RWPE1 (cell line): ENCODE data around the gene INO80E.
A peak's percentile ranks its signal among the peaks of the same experiment; 100 is the strongest.

Source experiments
- CTCF ChIA-PET: fragments of 350-600 bp; sonication (Branson Sonifier 250); formaldehyde crosslinking; extraction: SDS; loops from one replicate; lab custom pipeline; 2021; lab: Yijun Ruan, JAX
- POLR2A ChIA-PET: fragments of 400-600 bp; formaldehyde crosslinking; extraction: SDS; loops from one replicate; lab custom pipeline; 2020; ENCODE audit warnings: antibody characterized with exemption; ENCODE audit not compliant: low non-redundant PET; lab: Yijun Ruan, JAX
- DNase-seq: peaks from one replicate; pipeline ENCODE4 v3.0.0; 2012; ENCODE audit warnings: low spot score
- H3K27ac ChIP-seq: fragments of 450-650 bp; 2 replicates; pipeline ENCODE4 v1.5.1; 2017
- CTCF ChIP-seq: fragments of 450-650 bp; conservative IDR thresholded peaks from 2 replicates; pipeline ENCODE4 v1.5.1; 2017; ENCODE audit warnings: low read depth, mild to moderate bottlenecking

The INO80E gene

GRCh38 chr16:30000735-30001631 is 4.9 kb downstream of the INO80E start:
- POLR2A ChIA-PET: no interaction called here
- CTCF ChIA-PET: interaction anchor here (0.7 kb wide), 1 partner anchor 89 kb away, joined by 4 read pairs; no protein-coding TSS in a partner anchor

GRCh38 chr16:30002614-30003346 is 6.7 kb downstream of the INO80E start:
- no peak for DNase-seq
- H3K27ac ChIP-seq: peak overlapping the region; percentile 59
- TF ChIP-seq CTCF: no peak
- ChIA-PET POLR2A (interaction anchor here (0.5 to 0.6 kb wide), 2 partner anchors 9 to 102 kb away, joined by 3 read pairs; no protein-coding TSS in a partner anchor), CTCF (no interaction called here)

More at GRCh38 chr16:30000735-30001631, 4.9 kb downstream of the INO80E start:
- no peak for TF ChIP-seq CTCF
- DNase-seq: no peak
- peak overlapping the region; percentile 59 for H3K27ac ChIP-seq

GRCh38 chr16:30003670-30004423 is 7.8 kb downstream of the INO80E start:
- peak overlapping the region; percentile 59 for H3K27ac ChIP-seq
- POLR2A ChIA-PET: no interaction called here
- DNase-seq: no peak
- CTCF ChIA-PET: no interaction called here
- TF ChIP-seq CTCF: no peak

GRCh38 chr16:30004424-30004776 is 8.4 kb downstream of the INO80E start:
- H3K27ac ChIP-seq: peak overlapping the region; percentile 59
- POLR2A ChIA-PET: no interaction called here
- no peak for DNase-seq
- CTCF ChIA-PET: interaction anchor here (1.5 kb wide), 1 partner anchor 19 kb away, joined by 3 read pairs; the partner anchor contains the start of gene C16orf92
- TF ChIP-seq CTCF: no peak

- peak overlapping the region; percentile 59 for H3K27ac ChIP-seq
- ChIA-PET POLR2A (no interaction called here), CTCF (interaction anchor here (1.5 to 1.7 kb wide), 2 partner anchors 13 to 18 kb away, joined by 3 to 17 read pairs; partner anchors contain the start of gene C16orf92)
- no peak for TF ChIP-seq CTCF
- DNase-seq: no peak
Observed at GRCh38 chr16:30004811-30005242, 8.8 kb downstream of the INO80E start.
